Posterior vena cava (tissue), 2 donors: ENCODE data around the gene GALNT4. TPM values are rescaled to one million over a fixed set of nuclear protein-coding genes. Genes with fewer than 3 reads are reported as not detected.

Experiments used
- DNase-seq: peaks from one replicate; pipeline ENCODE4 v3.0.0-alpha.2; 2020; ENCODE audit warnings: low spot score
- intact Hi-C, 2 donors: fragments of 100-400 bp; cut with DNase I; formaldehyde crosslinking; loops; one replicate each; pipeline versions ENCODE4 v1.14.1 to v1.14.2; 2022 to 2023
- total RNA-seq, 2 donors: library from RNA; stranded (reverse); fragmentation: NEBNext Ultra II Directional; extraction: Animal tissue kit (Norgen Biotek cat#: 25700); gene quantifications; one replicate each; pipeline ENCODE4 v1.2.1, GENCODE V29; 2021
- donor health status: DM: yes; HTN: yes; CAD: no.
- donor health status: DM: yes; HTN: yes; CAD: no.

GALNT4 gene
- total RNA-seq, 2 donors from 2014 or later, result 5.4 to 6.2 TPM

GRCh38 chr12:89504560-89505346 lies 19.8 kb downstream of the GALNT4 start:
- intact Hi-C loops, result no loop called here
- DNase-seq, result no peak

GRCh38 chr12:89501793-89502192 lies 22.8 kb downstream of the GALNT4 start:
- intact Hi-C loops, result no loop called here
- no peak for DNase-seq

- intact Hi-C loops, result no loop called here
These were observed 24.7 kb downstream of the GALNT4 start for GRCh38 chr12:89499857-89500256.

GRCh38 chr12:89497467-89497866 lies 27.1 kb downstream of the GALNT4 start:
- DNase-seq, result no peak
- intact Hi-C loops, result no loop called here

More at GRCh38 chr12:89499857-89500256, 24.7 kb downstream of the GALNT4 start:
- DNase-seq, result no peak

- intact Hi-C loops, result no loop called here
- no peak for DNase-seq
These were observed 27.6 kb downstream of the GALNT4 start for GRCh38 chr12:89497005-89497404.

GRCh38 chr12:89494411-89495231 lies 30.0 kb downstream of the GALNT4 start:
- intact Hi-C loops, result no loop called here
- no peak for DNase-seq

- no peak for DNase-seq
- intact Hi-C loops, result no loop called here
These were observed 30.8 kb downstream of the GALNT4 start for GRCh38 chr12:89493670-89494302.

- intact Hi-C loops, result no loop called here
- no peak for DNase-seq
These were observed 31.7 kb downstream of the GALNT4 start for GRCh38 chr12:89492883-89493282.

GRCh38 chr12:89490922-89491321 lies 33.7 kb downstream of the GALNT4 start:
- intact Hi-C loops, result no loop called here
- no peak for DNase-seq

GRCh38 chr12:89486264-89486663 lies 38.3 kb downstream of the GALNT4 start:
- DNase-seq, result no peak
- intact Hi-C loops, result no loop called here

GRCh38 chr12:89484470-89484869 lies 40.1 kb downstream of the GALNT4 start:
- no peak for DNase-seq
- intact Hi-C loops, result no loop called here

- intact Hi-C loops, result no loop called here
- DNase-seq, result no peak
These were observed 43.2 kb downstream of the GALNT4 start for GRCh38 chr12:89481213-89481914.

GRCh38 chr12:89479982-89480381 lies 44.6 kb downstream of the GALNT4 start:
- intact Hi-C loops, result loop anchor here (5.0 to 10.0 kb wide), 2 partner anchors 45 to 1267 kb away; partner anchors contain the start of genes GALNT4 (in 1 of the 2) and POC1B (in 1 of the 2)
- DNase-seq, result no peak

GRCh38 chr12:89477633-89478279 lies 46.8 kb downstream of the GALNT4 start:
- intact Hi-C loops, result loop anchor here (5.0 to 10.0 kb wide), 2 partner anchors 47 to 1270 kb away; partner anchors contain the start of genes GALNT4 (in 1 of the 2) and POC1B (in 1 of the 2)
- DNase-seq, result no peak

- intact Hi-C loops, result loop anchor here (5.0 to 10.0 kb wide), 2 partner anchors 48 to 1270 kb away; partner anchors contain the start of genes GALNT4 (in 1 of the 2) and POC1B (in 1 of the 2)
- no peak for DNase-seq
These were observed 47.5 kb downstream of the GALNT4 start for GRCh38 chr12:89476904-89477595.

- intact Hi-C loops, result loop anchor here (5.0 to 10.0 kb wide), 2 partner anchors 49 to 1271 kb away; partner anchors contain the start of genes GALNT4 (in 1 of the 2) and POC1B (in 1 of the 2)
- DNase-seq, result no peak
These were observed 48.4 kb downstream of the GALNT4 start for GRCh38 chr12:89476232-89476631.

GRCh38 chr12:89475203-89475990 lies 49.2 kb downstream of the GALNT4 start:
- no peak for DNase-seq
- intact Hi-C loops, result loop anchor here (5.0 to 10.0 kb wide), 2 partner anchors 49 to 1272 kb away; partner anchors contain the start of genes GALNT4 (in 1 of the 2) and POC1B (in 1 of the 2)
